GM18498 (cell line): Measurements from ENCODE around the gene AKAP8.
A peak's percentile ranks its signal among the peaks of the same experiment; 100 is the strongest.
"Not testable (repeated sequence)": the region's sequence is repeated elsewhere in the genome, so short reads cannot be mapped to it uniquely, and the experiment has no call there.

Experiments
- ATAC-seq: cut with Tn5 transposase; IDR thresholded peaks from one replicate; pipeline ENCODE4 v1.9.1; 2021; ENCODE audit warnings: mild to moderate bottlenecking, moderate library complexity; ENCODE audit not compliant: unreplicated experiment

Gene AKAP8

DNA sequence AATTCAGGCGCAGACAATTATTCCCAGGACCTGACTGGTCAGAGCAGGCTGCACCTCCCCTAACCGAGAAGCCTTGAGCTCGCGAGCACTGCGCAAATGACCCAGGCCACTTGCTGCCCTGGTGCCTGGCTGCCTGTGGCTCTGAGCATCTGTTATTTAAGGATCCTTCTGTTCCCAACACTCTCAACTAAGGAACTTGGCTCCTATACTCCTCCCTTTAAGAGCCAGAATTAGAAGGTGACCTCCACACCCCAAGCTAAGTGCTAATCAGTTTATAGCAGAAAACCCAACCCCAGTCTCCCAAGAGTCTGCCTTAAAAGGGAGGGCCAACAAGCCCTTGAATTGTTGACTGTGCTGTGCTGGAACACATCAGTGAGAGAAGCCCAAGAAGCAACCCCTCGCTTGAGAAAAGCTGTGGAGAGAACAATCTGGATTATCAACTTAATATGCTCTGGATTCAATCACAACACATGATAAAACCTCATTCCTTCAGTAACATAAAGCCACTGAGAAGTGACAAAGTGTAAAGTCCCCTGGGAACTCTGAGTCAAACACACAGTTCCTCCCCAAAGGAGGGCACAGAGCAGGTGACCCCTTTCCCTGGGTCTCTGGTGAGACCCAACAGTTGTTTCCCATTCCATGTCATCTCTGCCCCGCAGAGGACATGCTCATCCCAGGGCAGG, 24.7 kb upstream of the AKAP8 start:
- ATAC-seq: no peak

DNA sequence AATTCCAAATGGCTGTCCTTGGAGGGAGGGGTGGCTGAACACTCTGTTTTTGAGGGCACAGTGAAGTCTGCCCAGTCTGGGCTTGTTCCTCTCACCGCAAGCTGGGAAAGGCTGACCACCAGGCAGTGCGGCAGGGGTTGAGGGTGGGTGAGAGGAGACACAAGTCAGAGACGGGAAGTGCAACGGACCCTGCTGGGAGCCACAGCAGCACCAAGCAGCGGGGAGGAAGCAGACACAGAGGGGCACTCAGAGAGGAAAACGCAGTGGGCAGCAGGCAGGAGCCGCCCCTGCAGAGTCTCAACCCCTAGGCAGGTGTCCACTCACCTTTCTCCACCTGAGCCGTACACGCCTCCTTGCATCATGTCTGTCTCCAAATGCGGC, 23.6 kb upstream of the AKAP8 start:
- ATAC-seq: no peak

DNA sequence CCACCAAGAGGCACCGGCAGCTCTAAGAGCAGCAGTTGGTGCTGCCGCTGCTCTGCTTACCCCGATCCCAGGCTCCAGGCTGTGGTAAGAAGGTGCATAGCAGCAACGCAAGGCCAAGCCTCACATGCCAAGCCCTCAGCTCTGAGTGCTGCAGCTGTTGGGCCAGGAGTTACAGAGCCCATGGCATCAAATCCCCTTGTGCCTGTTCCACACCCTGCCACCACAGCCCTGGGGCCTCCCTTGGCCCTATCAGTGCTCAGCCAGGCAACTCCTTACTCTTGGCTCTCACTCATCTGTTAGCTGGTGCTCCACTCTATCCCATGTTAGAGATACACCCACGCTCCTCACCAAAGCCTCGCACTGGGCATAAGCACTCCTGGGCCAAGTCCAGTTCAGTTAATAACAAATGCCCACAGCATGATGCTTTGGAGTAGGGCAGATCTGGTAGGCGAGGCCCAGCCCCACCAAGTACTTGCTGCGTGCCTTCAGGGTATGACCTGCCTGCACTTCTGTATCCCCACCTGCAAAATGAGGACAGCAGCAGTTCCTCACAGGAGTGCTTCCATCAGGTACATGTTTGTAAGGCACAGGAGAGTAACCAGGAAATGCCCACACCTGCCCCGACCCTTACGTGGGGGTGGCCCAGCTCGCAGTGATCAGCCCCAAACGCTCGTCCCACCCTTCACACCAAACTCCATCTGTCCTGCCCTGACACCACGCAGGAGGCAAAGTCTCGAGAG, 23.0 kb upstream of the AKAP8 start:
- ATAC-seq: no peak

DNA sequence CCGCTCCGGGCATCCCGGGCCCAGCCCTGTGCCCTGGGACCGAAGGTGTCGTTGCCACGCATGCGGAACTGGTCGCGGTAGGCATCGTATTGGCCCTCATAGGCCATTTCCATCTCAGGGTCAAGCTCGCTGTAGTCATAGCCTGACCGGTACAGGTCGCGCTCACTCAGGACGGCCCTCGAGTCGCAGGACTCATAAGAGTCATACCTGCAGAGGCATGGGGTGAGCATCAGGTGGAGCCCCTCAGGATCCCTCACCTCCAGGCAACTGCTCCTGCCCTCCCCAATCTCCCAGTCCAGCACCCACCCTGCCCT, 21.8 kb upstream of the AKAP8 start:
- no peak for ATAC-seq

DNA sequence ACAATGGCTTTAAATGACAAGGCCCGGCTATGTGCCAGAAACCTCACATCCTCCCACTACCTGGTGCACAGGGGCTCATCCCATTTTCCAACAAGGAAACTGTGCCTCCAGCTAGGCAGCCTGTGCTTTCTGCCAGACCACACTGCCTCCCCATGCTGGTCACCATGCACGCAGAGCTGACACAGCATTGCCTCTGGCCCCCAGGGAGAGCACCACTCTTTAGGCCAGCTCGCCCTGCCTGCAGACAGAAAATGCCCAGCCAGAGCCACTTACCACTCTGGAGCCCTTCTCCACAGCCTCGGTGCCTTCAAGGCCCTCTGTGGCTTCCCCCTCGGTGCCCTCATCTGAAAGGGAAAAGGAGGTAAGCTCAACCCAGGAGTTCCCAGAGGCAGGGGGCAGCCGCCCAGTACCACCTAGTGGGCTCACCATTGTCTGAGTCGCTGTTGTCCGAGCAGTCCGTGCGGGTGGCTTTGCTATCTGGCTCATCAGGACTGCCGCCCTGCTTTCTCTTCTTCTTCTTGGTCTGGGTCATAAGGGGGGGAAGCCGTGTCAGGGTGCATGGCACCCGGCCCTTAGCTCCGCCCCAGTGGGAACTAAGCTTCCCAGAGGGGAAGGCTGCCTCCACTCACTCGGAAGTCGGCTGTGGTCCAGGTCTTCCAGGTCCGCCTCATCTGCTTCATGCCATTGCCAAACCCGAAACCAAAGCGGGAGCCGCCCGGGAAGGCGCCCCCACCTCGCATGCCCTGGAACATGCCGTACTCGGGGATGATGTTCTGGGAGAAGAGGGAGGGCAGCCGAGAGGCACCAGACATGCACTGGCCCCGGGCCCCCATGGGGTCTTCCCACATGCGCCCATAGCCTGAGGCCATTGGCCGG, 21.2 kb upstream of the AKAP8 start:
- ATAC-seq: no peak

DNA sequence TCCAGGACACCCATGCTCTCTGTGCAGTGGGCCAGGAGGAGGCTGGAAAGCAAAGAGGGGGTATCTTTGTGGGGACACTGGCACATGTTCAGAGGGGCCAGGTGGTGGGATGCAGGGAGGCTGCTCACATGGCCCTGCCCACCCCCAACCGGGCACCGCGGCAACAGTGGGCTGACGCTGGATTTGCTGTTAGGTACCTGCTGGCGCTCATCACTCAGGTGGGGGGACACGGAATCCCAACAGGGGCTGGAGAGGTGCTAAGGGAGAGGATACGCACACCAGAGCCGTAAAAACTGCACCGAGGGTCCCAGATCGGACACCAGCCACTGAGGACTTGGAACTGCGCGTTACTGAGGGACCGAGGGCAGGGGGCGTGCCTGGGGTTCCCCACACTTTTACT, 20.0 kb upstream of the AKAP8 start:
- no peak for ATAC-seq

DNA sequence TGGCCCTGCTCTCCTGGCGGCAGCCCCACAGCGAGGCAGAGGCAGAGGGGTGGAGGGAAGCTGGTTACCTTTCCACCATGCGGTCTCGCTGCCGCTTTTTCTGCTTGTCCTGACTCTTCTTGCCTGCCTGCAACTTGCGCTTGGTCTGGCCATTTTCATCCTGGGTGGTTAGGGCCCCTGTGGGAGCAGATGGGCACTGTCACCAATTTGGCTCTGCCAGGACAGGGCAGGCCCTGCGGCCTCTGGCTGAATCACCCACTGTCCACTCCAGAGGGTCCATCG, 19.6 kb upstream of the AKAP8 start:
- no peak for ATAC-seq

DNA sequence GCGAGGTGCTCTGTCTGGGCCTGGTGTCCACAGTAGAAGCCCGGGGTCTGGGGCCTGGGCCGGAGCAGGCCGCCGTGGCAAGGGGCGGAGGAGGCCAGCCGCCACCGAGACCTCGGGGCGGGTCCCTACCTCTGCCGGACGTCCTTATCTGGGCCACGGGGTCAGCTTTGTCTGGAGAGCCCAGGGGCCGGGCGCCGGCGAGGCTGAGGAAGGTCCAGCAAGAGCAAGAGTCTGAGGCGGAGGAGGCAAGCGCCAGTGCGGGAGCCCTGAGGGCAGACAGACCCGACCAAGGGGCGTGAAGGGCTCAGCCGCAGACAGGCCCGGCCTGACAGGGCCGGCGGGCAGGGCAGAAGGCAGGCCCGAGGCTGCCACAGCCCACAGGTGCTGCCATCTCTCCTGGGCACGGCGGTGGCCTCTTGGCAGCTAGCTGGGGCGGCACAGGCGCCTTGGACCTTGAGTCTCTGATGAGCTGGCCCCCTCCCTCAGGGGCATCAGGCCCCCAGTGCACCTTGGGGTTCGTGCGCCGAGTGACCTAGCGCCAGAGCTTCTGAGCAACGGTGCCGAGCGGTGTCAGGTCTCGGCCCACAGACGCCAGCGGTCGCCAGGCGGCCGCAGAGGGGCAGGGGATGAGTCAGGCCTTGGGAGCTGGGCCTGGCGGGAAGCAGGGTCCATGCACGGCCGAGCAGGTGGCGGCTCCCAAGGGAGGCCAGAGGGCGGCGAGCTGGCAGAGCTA, 19.1 kb upstream of the AKAP8 start:
- no peak for ATAC-seq

DNA sequence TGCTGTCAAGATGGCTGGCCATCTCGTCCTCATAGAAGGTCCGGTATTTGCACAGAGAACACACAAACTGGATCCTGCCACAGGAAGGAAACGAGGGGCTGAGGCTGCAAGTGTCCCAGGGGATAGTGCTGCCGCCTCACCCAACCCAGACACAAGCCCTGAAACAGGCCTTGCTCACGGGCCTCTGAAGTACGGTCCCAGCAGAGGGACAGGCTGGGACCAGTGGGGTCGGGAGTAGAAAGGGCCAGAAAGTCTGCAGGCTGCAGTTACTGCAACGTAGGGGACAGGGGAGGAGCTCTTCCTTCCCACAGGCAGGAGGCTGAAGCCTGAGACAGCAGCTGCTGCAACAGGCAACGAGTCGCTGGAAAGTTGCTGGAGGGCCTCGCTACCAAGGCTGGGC, 18.2 kb upstream of the AKAP8 start:
- ATAC-seq: no peak

DNA sequence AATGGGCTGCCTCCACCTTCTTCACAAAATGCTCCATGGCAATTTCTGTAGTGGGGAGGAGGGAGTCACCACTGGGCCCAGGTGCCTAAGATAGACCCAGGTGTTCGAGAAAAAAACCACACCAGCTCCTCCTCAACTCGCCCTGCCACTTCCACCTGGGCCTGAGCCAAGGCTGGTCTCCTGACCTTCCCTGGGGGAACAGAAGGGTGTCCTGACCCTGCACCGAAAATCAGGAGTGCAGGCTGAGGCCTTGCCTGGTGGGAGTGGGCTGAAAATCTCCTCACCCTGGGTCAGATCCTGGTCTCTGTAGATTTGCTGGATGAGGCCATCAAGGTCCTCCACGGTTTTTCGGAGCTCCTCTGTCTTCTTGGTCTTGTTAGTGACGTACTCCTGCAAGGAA, 17.6 kb upstream of the AKAP8 start:
- ATAC-seq: no peak

DNA sequence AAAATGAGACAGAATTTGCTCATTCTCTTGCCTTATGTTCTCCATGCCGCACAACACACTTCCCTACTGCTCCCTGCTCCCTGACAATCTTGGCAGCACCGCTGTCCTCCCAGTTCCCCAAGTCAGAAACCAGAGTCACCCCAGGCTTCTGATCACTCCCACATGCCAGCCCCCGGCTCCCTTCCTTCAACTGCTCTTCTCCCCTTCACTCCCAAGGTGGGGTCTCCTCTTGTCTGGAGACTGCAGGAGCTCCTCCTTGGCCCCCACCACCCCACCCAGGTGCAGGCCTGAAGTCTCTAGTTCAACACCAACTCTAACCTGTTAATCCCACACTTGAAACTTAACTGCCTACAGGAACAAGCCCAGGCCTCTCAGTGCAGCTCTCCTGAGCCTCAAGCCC, 16.8 kb upstream of the AKAP8 start:
- ATAC-seq: no peak

DNA sequence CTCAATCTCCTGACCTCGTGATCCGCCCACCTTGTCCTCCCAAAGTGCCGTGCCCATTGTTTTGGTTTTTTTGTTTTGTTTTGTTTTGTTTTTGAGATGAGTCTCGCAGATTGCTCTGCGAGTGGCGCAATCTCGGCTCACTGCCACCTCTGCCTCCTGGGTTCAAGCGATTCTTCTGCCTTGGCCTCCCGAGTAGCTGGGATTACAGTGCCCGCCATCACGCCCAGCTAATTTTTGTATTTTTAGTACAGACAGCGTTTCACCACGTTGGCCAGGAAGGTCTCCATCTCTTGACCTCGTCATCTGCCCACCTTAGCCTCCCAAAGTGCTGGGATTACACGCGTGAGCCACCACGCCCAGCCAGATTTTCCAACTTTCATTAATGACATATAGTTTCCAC, 15.7 kb upstream of the AKAP8 start:
- ATAC-seq: not testable (repeated sequence)

DNA sequence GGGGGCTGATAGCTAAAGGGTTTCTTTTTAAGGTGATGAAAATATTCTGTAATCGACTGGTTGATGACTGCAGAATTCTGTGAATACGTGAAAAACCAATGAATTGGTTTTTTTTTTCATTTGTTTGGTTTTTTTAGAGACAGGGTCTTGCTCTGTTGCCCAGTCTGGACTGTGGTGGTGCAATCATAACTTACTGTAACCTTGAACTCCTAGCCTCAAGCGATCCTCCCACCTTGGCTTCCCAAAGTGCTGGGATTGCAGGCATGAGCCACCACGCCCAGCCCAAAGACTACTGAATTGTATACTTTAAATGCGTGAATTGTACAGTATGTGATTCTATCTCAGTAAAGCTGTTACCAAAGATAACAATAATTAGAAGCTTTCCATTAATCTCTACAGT, 14.8 kb upstream of the AKAP8 start:
- ATAC-seq: no peak

DNA sequence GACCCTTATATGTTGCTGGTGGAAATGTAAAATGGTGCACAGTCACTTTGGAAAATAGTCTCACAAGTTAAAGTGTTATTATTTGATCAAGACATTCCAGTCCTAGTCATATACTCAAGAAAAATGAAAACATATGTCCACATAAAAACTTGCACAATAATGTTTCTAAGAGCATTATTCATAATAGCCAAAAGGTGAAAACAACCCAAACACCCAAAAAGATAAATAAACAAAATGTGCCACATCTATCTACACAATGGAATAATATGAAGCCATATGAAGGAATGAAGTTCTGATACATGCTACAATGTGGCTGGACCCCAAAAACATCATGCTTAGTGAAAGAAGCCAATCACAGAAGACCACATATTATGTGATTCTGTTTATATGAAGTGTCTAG, 14.4 kb upstream of the AKAP8 start:
- ATAC-seq: no peak

DNA sequence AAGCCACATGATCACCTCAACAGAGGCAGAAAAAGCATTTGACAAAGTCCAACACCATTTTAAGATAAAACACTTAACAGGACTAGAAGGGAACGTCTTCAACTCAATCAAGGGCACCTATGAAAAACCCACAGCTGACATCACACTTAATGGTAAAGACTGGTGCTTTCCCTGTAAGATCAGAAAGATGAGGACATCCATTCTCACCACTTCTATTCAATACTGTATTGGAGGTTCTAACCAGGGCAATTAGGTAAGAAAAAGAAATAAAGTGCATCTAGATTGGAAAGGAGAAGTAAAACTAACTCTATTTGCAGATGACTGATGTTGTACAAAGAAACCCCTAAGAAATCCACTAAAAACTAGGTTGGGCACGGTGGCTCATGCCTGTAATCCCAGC, 11.2 kb upstream of the AKAP8 start:
- ATAC-seq: no peak

DNA sequence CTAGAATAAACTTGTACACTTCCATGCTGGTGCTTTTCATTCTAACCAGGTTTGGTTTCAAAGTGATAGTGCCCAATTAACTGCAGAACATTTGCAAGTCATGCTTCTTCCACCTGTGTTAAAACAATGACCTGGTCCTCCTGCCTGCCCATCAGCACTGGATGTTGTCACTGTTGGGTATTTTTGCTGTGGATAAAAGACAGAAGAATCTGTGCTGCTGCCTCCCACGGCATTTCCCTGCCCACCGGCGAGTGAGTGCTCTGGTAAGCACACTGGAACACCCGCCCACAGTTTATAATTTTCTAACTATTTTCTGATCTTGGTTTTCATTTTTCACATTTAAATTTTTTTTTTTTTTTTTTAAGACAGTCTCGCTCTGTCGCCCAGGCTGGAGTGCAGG, 2.3 kb upstream of the AKAP8 start:
- ATAC-seq: no peak

DNA sequence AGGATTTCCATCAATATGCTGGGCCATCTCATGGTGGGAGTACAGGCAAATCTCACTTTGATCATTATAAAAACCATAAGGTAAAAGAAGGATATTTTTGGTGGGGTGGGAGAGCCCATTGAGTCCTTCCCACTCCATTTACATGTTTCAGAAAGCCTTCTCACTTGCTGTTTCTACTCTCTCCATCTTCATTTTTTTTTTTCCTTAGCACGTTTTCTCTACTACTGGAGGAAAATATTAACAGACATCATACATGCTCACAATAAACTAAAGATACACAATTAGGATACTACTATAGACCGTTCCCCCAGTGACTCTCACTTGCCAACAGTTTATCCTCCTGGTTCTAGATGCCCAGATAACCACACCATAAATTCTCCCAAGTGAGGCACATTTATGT, 1.8 kb upstream of the AKAP8 start:
- no peak for ATAC-seq

DNA sequence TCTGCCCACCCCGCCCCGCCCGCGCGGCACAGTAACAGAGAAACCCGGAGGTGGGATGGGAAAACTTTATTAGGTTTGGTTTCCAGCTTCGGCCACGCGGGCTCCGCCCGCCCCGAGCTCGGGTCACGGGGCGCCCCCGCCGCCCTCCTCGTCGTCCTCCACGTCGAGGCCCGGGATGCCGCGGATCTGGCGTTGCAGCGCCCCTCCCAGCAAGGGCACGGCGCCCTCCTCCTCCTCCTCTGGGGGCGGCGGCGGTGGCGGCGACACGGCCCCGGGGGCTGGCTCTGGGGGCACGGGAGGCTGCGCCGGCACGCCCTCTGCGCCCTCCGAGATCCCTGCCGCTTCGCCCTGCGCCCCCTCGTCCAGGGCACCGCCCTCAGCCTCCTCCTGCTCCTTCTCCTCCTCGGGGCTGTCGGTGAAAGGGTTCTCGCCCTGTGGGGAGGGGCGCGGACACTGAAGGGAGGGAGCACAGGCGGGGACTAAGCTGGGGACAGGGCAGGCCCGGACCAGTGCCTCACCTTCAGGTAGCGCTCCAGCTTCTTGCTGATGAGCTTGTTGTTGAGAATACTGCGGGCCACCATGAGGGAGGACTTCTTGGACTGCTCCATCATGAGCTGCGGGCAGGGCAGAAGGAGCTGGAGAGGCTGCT, 536 bp upstream of the AKAP8 start:
- peak; percentile 21 for ATAC-seq

DNA sequence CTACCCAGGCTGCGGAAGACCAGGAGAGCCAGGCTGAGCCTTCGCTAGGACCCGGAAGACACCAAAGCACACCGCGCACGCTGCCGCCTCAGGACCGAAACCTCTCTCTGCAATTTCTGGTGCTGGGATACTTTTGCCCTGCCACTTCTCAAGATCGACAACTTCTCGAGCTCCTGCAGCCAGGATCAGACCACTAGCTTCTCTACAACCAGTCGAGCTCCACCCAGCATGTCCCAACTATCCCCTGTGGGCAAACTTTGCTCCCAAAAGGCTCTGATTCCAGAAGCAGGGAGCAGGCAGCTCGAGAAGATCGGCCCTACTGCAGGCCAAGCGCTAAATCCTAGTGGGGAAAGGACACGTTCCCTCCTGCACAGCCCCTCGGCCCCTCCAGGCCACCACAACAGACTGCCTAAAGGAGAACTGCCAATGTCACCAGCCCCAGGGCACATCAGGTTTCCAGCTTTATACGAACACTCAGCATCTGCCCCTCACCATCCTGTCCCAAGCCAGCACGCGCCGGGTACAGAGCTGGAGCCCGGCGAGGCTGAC, 979 bp downstream of the AKAP8 start:
- ATAC-seq: no peak

DNA sequence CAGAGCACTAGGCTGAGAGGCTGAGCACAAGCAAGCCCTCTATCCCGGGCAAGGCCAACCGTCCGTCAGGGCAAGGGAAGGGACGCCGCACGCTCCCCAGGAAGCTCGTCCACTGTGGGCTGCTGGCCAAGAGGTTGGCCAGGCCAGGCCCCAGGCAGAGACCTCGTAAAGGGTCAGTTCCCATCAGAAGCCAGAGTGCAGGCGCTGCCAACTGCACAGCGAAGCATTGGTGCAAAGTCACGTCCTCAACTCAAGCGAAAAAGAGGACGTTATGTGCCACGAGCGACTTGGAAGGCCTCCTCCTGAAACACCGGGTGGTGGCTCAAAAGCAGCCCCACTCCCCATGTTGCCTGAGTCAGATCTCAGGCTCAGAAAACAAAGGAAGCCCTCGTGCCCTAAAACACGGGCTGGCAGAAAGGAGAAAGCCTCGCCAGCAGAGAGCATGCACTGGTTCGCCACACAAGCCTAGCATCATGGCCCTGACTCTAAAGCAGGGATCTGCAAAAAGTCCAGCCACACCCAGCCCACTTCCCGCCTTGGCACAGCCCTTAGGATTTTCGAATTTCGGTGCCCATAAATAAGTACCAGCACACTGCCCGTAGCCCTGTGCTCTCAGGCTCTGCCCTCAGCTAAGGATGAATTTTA, 4.7 kb downstream of the AKAP8 start:
- ATAC-seq: no peak
